Loucy (cell line): Measurements from ENCODE around the gene ALDH4A1.

Source experiments
- EZH2phosphoT487 ChIP-seq: fragments of 200-600 bp; IDR thresholded peaks from 2 replicates; pipeline ENCODE4 v1.6.1; 2018; ENCODE audit warnings: antibody characterized with exemption, mild to moderate bottlenecking, moderate library complexity, borderline replicate concordance
- TF ChIP-seq, protein P1 (sequence below): fragments of 200-600 bp; sonication (generic); conservative IDR thresholded peaks from 2 replicates; pipeline ENCODE4 v1.5.1; 2014; ENCODE audit warnings: mild to moderate bottlenecking, antibody characterized with exemption, low read length

DNA sequence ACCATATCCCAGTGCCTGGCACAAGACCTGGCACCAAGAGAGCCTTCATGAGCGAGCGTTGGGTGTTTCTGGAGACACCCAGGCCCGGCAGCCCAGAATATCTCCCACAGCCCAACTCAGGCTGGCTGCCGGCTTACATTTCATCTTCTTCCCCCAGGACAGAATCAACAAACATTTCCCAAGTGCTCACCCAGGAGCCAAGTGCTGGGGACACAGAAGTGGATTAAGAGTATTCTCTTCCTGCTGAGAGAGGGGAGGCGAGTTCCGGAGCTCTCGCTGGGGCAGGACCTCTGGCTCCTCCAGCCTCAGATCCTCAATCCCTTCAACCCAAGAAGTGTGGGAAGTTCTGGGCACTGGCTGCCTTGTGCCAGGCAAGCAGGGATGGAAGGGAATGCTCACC, 30.5 kb upstream of the ALDH4A1 start:
- TF ChIP-seq, protein P1, sequence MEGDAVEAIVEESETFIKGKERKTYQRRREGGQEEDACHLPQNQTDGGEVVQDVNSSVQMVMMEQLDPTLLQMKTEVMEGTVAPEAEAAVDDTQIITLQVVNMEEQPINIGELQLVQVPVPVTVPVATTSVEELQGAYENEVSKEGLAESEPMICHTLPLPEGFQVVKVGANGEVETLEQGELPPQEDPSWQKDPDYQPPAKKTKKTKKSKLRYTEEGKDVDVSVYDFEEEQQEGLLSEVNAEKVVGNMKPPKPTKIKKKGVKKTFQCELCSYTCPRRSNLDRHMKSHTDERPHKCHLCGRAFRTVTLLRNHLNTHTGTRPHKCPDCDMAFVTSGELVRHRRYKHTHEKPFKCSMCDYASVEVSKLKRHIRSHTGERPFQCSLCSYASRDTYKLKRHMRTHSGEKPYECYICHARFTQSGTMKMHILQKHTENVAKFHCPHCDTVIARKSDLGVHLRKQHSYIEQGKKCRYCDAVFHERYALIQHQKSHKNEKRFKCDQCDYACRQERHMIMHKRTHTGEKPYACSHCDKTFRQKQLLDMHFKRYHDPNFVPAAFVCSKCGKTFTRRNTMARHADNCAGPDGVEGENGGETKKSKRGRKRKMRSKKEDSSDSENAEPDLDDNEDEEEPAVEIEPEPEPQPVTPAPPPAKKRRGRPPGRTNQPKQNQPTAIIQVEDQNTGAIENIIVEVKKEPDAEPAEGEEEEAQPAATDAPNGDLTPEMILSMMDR = no peak
- no peak for TF ChIP-seq EZH2phosphoT487
